AG10803 (cell line): Measurements from ENCODE around the gene GPR68.

Experiments
- DNase-seq: peaks from one replicate; pipeline ENCODE4 v3.0.0; 2010; ENCODE audit warnings: low read depth
- H3K4me3 ChIP-seq: 2 replicates; pipeline ENCODE4 v1.5.1; 2011; ENCODE audit warnings: mild to moderate bottlenecking, low read length, control low read depth
- TF ChIP-seq, protein P1 (sequence below): conservative IDR thresholded peaks from 2 replicates; pipeline ENCODE4 v1.5.1; 2011; ENCODE audit warnings: mild to moderate bottlenecking, low read length, control low read depth, inconsistent platforms

GPR68 gene

DNA sequence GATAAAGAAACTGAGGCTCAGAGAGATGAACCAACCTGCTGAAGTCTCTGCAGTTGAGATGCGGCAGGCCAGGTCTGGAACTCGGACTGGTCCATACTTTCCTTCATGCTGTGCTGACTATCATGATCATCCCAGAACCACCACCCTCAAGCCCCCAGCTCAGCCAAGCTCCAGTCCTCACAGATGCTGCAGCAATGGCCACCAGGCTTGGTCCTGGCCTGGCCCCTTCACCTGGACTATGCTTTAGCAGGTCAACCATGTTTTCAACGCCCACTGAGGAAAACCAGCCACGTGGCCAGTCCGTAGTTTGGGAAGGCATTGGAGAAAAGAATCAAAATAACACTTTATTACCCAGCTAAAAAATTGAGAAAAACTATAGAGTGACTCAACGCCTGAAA is 1.4 kb downstream of the GPR68 start:
- DNase-seq: no peak
- peak overlapping the region; percentile 46 for H3K4me3 ChIP-seq
- TF ChIP-seq, protein P1, sequence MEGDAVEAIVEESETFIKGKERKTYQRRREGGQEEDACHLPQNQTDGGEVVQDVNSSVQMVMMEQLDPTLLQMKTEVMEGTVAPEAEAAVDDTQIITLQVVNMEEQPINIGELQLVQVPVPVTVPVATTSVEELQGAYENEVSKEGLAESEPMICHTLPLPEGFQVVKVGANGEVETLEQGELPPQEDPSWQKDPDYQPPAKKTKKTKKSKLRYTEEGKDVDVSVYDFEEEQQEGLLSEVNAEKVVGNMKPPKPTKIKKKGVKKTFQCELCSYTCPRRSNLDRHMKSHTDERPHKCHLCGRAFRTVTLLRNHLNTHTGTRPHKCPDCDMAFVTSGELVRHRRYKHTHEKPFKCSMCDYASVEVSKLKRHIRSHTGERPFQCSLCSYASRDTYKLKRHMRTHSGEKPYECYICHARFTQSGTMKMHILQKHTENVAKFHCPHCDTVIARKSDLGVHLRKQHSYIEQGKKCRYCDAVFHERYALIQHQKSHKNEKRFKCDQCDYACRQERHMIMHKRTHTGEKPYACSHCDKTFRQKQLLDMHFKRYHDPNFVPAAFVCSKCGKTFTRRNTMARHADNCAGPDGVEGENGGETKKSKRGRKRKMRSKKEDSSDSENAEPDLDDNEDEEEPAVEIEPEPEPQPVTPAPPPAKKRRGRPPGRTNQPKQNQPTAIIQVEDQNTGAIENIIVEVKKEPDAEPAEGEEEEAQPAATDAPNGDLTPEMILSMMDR: no peak

DNA sequence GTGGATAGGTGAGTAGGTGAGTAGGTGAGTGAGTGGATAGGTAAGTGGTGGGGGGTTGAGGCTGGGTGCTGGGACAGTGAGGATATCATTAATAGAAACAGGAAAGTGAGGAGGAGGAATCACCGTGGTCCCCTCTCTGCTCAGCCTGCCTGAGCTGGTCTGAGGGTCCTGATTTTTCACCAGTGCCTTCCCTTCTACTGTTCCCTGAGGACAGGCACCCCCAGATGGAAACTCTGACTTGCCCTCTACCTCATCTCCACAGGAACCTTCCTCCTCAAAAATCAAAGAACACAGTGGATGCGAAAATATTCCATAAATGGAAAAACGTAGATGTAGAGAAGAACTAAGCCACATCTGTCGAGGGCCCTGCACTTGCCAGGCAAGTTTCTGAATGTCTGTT is 1.9 kb downstream of the GPR68 start:
- no peak for DNase-seq
- H3K4me3 ChIP-seq: no peak overlapping the region; the same call in 1 of the 2 replicates
- TF ChIP-seq, protein P1: no peak

DNA sequence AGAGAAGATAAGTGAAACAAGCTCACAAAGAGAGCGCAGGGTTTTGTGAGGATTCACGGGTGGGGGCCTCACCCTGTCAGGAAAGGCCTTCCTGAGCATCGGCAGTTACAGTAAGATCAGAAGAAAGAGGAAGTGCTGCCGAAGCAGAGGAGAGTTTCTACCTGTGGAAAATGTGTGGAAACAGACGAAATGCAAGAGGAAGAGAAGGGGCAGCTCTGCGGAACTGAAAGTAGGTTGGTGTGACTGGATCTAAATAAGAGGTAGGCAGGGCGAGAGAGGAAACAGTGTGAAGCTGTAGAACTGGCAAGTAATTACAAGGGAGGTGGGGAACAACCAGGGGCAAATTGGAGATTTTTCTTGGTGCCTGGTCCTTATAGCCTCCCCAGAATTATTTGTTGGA is 2.6 kb downstream of the GPR68 start:
- TF ChIP-seq, protein P1: no peak
- no peak overlapping the region for H3K4me3 ChIP-seq
- no peak for DNase-seq

DNA sequence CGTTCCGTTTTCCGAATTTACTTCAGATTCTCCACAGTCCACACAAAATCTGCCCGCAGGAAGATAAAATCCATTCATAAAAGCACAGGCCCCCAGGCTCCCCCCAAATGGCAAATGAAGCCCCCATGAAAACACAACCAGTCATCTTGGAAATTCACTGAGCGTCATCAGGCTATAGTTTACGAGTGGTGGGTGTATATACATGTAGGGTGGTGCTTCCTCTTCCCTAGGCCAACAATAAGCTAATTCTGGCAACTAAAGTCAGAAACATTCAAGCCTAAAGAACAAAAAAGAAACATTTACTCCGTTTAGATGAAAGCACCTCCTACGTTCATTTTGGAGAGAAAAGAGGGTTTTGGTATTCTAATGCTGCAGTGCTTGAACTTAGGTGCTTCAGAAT is 5.8 kb downstream of the GPR68 start:
- H3K4me3 ChIP-seq: no peak overlapping the region
- TF ChIP-seq, protein P1: no peak
- DNase-seq: no peak

DNA sequence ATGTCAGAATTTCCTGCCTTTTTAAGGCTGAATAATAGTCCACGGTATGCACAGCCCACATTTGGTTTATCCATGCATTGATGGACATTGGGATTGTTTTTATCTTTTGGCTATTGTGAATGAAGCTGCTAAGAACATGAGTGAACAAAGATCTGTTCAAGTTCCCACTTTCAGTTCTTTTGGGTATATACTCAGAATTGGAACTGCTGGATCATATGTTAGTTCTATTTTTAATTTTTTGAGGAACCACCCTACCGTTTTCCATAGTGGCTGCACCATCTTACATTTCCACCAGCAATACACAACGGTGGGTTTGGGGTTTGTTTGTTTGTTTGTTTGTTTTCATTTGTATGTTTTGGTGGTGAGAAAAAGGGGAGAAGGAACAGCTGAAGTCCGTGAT is 6.4 kb downstream of the GPR68 start:
- no peak overlapping the region for H3K4me3 ChIP-seq
- TF ChIP-seq, protein P1: no peak
- no peak for DNase-seq

DNA sequence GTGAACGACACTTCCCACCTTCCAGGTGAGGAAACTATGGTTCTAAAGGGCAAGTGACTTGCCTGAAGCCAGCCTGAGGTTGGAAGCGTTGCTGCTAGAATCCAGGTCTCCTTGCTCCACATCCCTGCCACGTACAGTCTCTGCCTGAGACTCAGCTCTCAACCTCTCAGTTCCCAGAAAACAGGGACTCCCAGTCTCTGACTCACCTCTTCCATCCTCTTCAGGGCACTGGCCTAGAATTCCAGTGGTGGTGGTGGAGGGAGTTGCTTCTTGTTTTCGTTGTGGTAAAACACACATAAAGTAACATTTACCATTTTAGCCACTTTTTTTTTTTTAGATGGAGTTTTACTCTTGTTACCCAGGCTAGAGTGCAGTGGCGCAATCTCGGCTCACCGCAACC is 7.3 kb downstream of the GPR68 start:
- DNase-seq: peak; percentile 84
- H3K4me3 ChIP-seq: no peak overlapping the region
- TF ChIP-seq, protein P1: no peak

DNA sequence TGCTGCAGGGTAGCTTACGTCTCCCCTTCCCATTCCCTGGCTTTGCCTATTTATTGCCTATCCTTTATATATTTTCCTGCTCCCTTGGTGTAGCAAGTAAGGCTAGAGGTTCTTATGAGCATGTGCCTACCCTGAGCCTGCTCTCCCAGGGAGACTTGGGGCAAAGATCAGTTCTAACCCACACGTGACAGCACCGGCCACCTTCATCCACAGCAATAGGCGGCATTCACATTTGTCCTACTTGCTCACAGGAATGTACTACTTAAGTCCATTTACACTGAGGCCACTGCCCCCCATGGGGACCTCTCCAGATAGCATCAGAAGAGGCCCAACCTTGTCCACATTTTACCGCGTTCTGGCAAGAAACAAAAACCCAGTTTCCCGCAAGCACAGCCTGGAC is 8.7 kb downstream of the GPR68 start:
- H3K4me3 ChIP-seq: no peak overlapping the region
- no peak for DNase-seq
- TF ChIP-seq, protein P1: no peak
